Suppressor macrophage treated with lipopolysaccharide for 4 hours (primary cell): ENCODE measurements around the gene TYK2.
"Not testable (repeated sequence)": the region's sequence is repeated elsewhere in the genome, so short reads cannot be mapped to it uniquely, and the experiment has no call there.

ENCODE experiments used
- DNase-seq: peaks from one replicate; pipeline ENCODE4 v3.0.0-alpha.2; 2020

Gene TYK2

DNA sequence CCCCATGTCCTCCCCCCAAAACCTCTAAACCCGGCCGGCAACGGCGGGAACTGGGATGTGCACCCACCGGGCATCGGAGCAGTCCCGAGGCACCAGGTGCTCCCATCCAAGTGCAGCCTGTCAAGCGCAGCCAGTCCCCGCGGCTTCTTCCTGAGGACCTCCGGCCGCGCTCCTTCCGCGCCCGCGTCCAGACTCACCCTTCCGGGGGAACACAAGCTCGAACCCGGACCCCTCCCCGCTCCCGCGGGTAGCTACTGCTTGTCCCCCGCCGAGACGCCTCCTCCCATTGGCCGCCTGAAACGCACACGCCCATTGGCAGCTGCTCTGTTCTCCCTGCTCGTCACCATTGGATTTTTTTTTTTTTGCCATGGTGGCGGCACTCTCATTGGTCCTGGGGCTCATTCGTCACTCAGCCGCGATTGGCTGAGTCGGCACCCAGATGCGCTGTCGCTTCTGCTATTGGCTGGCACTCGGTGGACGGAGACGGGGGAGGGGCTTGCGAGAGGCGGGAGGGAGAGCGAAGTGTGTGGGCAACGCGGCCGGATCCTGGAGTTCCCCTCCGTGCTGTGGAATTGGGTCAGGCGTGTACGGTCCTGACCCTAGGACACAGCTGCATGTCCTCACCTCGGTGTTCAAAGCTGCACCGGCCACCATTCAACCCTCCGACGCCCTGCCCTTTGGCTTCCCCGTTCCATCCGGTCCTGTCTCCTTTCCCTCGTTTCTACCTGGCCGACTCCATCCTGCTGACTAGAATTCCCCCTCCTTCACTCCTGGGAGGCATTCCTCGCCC lies at the start of gene TYK2:
TSS of gene TYK2 (minus strand) at position 260 of the 790 bp plus-strand sequence. CDS start 2,166 bp downstream, outside the sequence.
- peak; percentile 98 for DNase-seq

DNA sequence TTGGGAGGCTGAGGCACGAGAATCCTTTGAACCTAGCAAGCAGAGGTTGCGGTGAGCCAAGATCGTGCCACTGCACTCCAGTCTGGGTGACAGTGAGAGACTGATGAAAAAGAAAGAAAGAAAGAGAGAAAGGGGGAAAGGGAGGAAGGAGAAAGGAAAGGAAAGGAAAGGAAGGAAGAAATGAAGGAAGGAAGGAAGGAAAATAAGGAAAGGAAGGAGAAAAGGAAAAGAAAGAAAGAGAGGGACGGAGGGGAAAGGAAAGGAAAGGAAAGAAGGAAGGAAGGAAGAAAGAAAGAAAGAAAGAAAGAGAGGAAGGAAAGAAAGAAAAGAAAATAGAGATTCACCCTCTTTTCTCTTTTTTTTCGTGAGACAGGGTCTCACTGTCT lies 48.6 kb upstream of the TYK2 start:
- DNase-seq = no peak

DNA sequence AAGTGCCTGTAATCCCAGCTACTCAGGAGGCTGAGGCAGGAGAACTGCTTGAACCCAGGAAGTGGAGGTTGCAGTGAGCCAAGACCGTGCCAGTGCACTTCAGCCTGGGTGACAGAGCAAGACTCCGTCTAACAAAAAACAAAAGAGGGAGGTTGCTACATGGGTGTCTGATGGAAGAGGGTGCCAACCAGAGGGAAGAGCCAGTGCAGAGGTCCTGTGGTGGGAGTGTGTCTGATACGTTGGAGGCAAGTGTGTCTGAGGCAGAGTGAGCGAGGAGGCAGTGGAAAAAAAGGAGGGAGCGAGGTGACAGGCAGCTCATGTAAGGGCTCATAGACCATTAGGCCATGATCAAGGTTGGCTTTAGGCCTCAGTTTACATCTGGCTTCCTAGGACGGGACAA lies 46.8 kb upstream of the TYK2 start:
- no peak for DNase-seq

DNA sequence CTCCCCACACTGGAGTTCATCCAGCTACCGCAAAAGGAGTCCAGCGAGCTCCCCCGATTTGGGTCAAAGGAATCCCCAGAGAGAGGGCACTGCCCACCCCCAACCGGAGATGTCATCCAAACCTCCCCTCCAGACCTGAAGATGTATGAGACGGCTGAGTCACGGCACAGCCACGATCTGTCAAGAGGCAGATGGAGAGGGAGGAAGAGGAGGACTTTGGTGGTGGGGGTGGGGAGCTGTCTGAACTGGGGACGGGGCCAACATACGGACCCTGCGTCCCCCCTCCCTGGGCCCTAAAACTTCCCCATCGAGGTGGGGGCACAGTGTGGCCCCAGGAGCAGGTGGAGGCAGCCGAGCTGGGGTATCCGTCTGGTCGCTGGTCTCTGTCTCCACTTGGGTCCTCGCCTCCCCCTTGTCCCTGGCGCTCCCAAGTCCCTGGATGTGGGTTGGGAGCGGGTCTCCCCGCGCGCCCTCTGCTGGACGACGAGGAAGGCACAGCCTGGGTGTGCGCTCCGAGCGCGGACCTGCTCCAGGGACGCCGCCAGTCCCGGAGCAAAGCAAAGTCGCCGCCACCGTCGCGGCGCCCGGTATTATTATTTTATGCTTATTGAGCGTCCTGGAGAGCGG lies 43.8 kb upstream of the TYK2 start:
- peak; percentile 79 for DNase-seq

DNA sequence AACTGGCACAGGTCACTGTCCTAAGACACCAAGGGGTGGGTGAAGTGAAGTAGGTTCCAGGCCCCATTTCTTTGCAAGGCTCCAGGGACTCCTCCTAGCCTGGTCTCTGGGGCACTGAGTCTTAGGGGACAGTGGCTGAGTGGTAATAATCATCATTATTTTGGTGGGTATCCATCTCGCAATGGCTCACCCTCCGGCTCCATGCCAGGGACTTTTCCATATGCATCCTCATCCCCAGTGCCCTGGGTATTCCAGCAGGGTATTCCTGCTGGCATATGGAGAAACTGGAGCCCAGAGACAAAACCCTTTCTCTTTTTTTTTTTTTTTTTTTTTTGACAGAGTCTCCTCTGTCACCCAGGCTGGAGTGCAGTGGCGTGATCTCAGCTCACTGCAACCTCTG lies 42.5 kb upstream of the TYK2 start:
- no peak for DNase-seq

DNA sequence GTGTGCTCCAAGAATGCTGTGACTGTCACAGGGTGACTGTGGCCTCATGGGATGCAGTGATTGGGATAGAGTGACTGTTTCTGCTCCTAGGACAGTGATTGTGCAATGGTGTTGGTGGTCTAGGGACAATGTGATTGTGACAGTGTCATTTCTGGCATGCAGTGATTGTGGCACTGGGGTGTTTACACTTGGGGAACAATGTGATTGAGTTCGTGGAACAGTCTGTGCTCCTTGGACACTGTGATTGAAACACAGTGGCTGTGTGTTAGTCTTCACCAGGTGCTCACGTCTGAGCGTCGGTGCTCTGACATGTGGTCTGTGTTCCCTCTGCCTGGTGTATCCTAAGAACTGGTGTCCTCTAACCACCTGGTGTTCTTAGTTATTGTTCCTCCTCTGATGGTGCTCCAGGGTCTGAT lies 41.7 kb upstream of the TYK2 start:
- DNase-seq = no peak

DNA sequence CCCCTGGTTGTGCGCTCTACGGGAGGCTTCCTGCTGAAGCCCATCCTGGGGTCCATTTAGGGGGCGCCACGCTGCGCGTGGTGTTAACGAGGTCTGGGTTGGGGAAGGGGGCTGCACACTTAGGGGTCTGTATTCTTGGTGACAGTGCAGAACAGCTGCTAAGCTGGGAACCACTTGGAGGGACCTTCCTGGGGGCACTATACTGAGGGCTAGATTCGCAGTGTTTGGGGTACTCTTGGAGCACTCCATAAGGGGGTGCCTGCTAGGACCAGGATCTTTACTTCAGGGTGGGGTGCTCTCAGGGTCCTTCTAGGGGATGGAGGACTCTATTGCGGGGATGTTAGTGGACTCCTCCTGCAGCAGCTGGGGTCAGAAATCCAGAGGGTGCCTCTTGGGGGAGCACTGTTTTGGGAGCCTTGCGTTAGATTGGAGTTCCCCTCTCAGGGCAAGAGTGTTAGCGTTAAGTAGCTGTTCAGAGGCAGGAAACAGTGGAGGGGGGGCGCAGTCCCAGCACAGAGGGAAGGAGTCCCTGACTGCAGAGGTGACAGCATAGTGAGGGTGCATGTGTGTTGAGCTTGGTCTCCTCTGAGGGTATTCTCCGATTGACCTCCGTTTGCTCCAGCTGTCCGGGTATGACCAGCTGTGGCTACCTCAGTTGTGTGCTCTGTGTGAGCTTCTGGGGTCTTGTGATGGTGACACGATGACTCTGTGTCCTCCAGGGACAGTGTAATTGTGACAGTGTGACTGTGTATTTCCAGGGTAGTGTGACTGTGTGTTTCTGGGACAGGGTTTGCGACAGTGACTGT lies 41.1 kb upstream of the TYK2 start:
- peak; percentile 85 for DNase-seq

DNA sequence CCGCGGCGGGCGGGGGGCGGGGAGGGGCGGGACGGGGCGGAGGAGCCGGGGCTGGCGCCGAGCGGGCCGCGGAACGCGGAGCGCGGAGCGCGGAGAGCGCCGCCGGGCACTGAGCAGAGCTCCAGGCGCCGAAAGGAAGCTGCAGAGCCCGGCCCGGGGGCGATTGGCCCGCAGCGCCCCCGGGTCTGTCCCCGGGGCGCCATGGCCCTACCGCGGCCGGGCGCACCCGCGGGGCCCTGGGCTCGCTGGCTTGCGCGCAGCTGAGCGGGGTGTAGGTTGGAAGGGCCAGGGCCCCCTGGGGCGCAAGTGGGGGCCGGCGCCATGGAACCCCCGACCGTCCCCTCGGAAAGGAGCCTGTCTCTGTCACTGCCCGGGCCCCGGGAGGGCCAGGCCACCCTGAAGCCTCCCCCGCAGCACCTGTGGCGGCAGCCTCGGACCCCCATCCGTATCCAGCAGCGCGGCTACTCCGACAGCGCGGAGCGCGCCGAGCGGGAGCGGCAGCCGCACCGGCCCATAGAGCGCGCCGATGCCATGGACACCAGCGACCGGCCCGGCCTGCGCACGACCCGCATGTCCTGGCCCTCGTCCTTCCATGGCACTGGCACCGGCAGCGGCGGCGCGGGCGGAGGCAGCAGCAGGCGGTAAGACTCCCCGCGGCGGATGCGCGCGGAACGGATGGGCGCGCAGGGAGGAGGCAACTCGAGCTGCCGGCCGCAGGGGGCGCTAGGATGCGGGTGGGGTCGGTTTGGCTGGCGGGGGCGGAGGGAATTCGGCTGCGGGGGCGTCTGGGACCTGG lies 40.3 kb upstream of the TYK2 start, which contains the start of gene PDE4A:
TSS of gene PDE4A (plus strand) at position 95 of the 796 bp plus-strand sequence. CDS start at position 322, 227 bp downstream.
- DNase-seq = peak; percentile 68

DNA sequence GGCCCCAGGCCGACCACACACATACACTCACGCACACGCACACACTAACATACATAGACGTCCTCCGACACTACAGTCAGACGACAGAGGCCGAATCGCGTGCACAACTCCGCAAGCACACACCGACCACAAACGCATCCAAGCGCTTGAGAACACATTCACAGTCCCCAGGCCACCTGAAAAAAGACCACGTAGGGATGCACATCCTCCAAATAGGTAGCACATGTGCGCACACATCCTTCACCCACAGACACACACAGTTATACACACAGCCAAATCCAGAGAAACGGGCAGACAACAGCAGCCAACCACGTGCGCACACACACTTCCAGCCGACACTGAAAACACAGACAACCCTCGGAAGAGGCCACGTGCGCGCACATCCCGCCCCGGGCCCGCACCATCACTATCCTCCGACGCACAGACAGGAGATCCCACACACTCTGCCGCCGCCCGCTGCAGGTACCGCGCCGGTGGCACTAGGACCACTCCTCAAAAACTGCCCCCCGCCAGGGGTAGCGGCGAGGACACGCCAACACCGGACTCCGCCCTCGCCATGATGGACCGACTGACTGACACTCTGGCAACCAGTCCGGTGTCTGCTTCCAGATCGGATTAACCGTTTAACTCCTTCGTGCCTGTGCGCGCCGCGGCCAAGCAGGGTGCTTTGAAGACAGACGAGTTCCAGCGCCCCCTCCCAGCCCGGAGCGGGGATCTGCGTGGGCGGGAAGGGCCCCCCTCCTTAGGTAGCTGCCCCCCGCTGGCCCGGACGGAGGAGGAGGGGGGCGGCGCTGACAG lies 39.5 kb upstream of the TYK2 start:
- DNase-seq = peak; percentile 41

DNA sequence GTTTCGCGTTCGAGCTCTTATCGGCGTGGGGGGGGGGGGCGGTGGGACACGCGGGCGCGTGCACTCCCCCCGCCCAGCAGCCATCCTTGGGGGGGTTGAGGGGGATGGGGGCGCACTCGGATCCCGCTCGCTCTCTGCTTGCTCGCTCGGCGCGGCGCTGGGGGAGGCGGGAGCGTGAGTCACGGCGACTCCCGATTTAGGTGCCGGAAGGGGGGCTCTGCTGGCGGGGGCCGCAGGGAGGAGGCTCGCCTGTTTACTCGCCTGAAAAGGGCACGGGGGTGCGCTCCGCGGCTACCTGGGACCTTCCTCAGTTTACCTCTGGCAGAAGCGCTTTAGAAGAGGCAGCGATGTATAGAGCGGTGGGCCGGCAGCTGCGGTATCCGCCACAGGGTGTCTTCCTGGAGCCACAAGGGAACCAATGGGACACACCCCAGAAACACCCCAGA lies 38.9 kb upstream of the TYK2 start:
- DNase-seq = no peak

DNA sequence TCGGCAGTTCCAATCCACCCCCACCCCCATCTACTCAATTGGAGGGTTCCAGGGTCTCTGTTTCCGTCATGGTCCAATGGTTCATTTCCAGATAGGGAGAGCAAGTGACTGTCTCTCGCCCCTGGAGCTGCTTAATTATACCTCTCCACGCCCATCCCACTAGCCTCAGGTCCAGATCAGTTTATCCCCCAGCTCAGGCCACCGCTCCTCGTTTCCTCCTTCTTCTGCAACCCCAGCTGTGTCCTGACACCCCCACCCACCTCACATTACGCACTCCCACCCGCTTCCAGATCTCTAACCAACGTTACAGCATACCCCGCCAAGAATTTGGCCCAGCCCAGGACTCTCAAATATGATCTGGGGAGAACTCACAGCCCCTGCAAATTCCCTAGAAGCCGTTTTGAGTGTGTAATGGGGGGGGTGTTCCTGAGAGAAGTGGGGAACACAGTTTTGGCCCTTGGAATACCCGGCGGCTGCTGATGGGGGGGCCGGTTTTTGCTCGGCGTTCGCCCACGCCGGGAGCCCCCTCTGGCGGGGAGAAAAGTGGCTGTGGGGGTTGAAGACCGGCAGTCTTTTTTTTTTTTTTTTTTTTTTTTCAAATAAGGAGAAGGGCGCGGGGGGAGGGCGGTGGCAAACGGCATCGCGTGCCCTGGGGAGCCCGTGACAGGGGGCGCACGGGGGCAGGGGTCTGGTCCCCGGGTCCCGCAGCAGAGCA lies 38.3 kb upstream of the TYK2 start:
- DNase-seq = no peak

DNA sequence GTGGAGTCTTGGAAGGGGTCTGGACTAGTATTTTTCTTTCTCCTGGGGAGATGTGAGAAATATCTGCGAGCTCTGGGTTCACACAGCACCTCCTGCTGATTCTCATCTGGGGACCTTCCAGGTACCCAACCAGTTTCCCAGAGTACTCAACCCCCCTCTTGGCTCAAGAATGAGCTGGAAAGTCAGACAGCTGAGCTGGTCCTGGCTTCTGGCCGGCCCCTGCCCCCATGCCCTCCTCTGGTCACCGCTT lies 37.8 kb upstream of the TYK2 start:
- no peak for DNase-seq

DNA sequence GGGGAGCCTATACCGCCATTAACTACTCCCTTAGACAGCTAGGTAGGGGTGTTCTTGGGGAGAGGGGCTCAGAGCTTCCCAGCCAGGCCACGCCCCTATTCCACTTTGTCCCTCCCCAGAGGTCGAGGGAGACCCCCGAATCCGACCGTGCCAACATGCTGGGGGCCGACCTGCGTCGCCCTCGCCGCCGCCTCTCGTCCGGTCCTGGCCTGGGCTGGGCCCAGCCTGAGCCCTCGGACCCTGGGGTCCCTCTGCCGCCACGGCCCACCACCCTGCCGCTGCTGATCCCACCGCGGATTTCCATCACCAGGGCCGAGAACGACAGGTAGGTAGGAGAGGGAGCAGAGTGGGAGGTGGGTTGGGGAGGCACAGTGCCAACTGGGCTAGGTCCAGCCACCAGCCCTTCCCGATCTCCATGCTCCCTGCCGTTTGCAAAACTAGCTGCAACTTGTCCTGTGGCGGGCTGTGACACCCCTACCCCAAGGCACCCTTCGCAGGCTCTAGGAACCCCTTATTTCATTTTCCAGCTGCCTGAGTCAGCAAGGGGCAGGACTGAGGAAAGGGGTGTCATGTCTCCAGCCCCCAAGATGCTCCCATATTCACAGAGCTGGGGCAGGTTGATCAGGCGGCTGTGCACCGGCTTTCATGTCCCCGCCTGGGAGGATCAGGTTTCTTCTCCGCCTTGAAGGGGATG lies 37.3 kb upstream of the TYK2 start:
- no peak for DNase-seq

DNA sequence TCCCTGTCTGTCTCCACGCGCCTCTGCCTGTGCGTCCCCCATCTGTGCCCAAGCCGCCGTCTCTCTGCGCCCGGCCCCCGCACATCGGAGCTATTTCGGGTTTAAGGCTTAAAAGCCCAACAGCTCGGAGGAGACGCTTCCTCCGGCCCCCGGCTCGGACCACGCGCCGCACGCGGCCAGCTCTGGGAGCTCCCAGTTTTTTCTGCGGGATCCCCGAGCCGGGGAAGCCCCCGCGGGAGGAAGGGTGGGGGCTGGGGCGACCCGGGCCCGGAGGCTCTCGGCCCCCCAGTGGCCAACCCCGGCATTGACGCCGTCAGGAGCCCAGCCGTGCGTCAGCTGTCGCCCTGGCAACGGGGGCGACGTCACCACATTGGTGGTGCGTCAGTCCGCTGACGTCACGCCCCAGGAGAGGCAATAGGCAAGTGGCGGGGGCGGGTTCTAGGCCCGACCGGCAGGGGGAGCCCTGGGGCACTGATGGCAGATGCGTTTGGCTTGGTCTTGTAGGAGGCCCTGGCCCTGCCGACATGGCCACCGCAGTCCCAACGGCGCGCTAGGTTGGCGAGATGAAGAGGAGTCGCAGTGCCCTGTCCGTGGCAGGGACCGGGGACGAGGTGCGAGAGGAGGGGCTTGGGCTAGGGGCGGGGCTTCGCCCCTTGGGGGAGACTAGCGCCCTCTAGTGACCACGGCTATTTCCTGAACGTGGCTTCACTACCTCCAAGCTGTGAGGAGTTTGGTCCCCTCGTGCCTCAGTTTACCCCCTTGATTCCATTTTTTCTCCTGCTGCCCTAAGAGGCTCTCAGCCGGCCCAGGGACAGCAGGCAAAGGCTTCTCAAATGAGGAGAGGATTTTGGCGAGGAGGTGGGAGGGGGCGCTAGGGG lies 36.2 kb upstream of the TYK2 start:
- peak; percentile 98 for DNase-seq

DNA sequence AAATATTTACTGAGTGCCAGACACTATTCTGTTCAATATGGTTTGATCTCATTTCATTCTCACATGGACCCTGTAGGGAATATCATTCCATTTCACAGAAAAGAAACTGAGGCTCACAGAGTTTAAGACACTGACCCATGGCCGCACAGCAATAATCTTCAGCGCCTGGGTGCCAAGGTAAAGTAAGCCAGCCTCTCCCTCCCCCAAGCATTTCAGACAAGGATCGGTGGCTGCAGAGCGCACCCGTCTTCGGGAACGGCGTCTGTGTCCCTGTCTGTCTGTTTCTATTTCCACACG lies 35.7 kb upstream of the TYK2 start:
- DNase-seq = no peak

DNA sequence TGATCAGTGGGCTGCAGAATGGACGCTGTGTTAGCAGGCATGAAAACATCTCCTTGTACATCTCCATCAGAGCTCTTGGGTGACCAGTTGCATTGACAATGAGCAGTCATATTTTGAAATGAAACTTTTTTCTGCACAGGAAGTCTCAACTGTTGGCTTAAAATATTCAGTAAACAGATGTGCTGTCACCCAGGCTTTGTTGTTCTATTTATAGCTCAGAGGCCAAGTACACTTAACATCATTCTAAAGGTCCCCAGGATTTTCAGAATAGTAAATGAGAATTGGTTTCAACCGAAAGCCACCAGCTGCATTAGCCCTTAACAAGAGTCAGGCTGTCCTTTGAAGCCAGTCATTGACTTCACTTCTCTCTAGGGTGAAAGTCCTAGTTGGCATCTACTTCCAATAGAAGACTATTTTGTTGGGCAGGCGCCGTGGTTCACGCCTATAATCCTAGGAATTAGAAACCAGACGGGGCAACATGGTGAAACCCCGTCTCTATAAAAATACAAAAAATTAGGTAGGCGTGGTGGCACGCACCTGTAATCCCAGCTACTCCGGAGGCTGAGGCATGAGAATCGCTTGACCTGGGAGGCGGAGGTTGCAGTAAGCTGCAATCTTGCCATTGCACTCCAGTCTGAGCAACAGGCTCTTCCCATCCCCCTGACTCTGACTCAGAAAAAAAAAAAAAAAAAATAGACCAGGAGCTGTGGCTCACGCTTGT lies 32.0 kb upstream of the TYK2 start:
- peak; percentile 44 for DNase-seq

DNA sequence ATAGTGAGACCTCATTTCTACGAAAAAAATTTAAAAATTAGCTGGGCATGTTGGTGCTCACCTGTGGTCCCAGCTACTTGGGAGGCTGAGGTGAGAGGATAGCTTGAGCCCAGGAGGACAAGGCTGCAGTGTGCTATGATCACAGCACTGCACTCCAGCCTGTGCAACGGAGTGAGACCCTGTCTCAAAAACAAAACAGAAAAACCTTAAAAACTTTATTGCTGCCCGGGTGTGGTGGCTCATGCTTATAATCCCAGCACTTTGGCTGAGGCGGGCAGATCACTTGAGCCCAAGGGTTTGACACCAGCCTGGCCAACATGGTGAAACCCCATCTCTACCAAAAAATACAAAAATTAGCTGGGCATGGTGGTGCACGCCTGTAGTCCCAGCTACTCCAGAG lies 30.9 kb upstream of the TYK2 start:
- not testable (repeated sequence) for DNase-seq

DNA sequence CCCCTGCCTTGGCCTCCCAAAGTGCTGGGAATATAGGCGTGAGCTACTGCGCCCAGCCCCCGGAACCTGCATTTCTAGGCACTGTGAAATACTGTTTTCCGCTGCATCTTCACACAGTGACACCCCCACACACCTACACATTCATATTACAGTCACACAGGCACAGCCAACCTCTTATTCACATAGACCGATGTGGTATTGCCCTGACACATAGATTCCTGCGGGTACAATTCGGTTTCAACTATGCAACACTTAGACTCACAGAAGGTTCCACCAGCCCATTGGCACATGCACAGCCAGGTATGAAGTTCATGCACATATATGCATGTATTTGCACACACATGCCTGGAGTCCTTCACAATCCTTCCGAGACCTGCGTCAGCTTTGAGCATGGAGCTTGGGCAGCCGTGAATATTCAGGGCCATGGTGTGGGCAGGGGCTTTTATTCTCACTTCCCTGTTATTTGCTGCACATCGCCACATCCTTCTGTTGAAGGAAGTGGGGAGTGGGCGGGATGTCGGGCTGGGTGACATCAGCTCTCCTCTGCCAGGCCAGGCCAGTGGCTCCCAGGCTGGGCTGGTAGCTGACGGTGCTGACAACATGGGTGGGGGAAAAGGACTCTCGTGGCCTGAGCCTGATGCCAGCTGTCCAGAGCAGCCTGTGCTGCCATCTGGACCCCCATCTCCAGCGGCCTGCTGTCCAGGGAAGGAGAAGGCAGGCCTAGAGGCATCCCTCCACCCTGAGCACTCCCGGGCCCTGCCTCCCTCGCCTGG lies 28.3 kb upstream of the TYK2 start:
- DNase-seq = peak; percentile 96
